ENCODE measurements around the gene HNRNPA2B1.
"Not testable (repeated sequence)": the region's sequence is repeated elsewhere in the genome, so short reads cannot be mapped to it uniquely, and the experiment has no call there.

Gene HNRNPA2B1

DNA sequence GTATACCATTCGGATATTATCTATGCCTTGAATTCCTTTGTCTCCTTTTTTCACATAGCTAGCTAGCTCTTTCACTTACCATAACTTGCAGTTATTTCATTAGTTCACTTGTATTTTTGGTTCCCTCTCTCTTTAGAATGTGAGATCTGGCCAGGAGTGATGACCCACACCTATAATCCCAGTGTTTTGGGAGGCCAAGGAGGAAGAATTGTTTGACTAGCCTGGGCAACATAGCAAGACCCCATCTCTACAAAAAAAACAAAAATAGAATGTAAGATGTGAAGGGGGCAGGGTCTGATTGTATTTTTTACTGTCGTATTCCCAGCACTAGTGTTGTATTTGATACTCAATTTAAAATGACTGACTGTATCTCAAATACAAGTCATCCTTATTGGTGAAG, 28.9 kb downstream of the HNRNPA2B1 start:
- H3K4me3 ChIP-seq (ENCODE audit: extremely low read depth, insufficient read depth, low read length, poor library complexity, severe bottlenecking): no peak overlapping the region
- 100% methylated on average over 1 of the region's 2 CpGs for WGBS, 2 experiments (ENCODE audit: insufficient coverage in 2 of 2)
- H3K36me3 ChIP-seq (ENCODE audit: control insufficient read depth, insufficient read depth, low read length): peaks cover 3% of the 10 kb centered on the region
- H3K4me1 ChIP-seq (ENCODE audit: control insufficient read depth, insufficient read depth, low read length, poor library complexity, severe bottlenecking): no peaks in the 10 kb centered on the region
- H3K9me3 ChIP-seq (ENCODE audit: control insufficient read depth, low read length): no peaks in the 10 kb centered on the region
- no peak overlapping the region for H3K27ac ChIP-seq (ENCODE audit: low read depth, low read length, severe bottlenecking)

DNA sequence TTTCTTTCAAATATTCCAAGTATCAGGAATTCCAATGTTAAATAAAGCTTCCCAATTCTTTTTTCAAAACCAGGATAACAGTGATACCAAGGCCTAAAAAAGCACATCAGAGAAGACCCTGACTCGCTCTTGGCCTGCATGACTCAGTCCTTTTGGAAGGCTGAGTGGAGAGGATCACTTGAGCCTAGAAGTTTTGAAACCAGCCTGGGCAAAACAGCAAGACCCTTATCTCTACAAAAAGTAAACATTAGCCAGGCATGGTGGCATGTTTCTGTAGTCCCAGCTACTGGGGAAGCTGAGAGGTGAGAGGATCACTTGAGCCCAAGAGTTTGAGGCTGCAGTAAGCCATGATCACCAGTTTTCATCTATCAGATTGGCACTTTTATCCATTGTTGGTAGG, 29.9 kb downstream of the HNRNPA2B1 start:
- Histone ChIP-seq H3K9me3 (ENCODE audit: control insufficient read depth, low read length) (no peaks in the 10 kb centered on the region), H3K27ac (ENCODE audit: low read depth, low read length, severe bottlenecking) (no peak overlapping the region), H3K4me3 (ENCODE audit: extremely low read depth, insufficient read depth, low read length, poor library complexity, severe bottlenecking) (no peak overlapping the region), H3K4me1 (ENCODE audit: control insufficient read depth, insufficient read depth, low read length, poor library complexity, severe bottlenecking) (no peaks in the 10 kb centered on the region), H3K36me3 (ENCODE audit: control insufficient read depth, insufficient read depth, low read length) (peaks cover 3% of the 10 kb centered on the region)
- 67% methylated on average over 1 of the region's 1 CpG; no CpG with 5 or more reads in 1 of the 2 experiments for WGBS, 2 experiments (ENCODE audit: insufficient coverage in 2 of 2)

DNA sequence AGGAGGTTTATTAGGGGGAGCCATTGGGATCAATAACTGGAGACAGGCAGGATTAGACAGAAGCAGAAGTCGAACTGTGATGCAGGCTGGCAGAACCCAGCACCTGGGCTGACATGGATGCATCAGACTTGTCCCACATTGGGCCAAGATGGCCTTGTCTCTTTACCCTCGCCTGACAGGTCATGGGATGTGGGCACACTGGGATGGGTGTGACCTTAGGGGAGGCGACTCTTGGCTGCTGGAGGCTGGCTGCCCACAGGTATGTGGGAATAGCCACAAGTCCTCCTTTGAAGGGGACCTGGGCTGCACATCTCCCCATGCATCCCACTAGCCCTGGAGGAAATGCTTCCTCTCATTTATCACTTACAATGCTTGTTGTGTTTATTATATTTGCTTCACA, 31.3 kb downstream of the HNRNPA2B1 start:
- WGBS, 2 experiments (ENCODE audit: insufficient coverage in 2 of 2): 73 to 87% methylated on average over 3 of the region's 3 CpGs

DNA sequence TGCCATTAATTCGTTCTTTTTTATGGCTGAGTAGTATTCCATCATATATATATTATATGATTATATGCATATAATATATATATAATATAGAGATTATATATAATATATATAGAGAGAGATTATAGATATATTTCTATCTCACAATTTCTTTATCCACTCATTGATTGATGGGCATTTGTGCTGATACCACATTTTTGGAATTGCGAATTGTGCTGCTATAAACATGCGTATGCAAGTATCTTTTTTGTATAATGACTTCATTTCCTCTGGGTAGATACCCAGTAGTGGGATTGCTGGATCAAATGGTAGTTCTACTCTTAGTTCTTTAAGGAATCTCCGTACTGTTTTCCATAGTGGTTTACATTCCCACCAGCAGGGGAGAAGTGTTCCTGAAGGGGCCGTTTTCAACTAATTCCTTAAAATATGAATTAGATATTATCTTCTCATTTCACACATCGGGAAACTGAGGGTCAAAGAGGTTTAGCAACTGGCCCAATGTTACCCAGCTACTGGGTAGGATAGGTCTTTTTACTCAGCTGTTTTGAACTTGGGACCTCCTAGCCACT, 32.0 kb downstream of the HNRNPA2B1 start:
- Histone ChIP-seq H3K36me3 (ENCODE audit: control insufficient read depth, insufficient read depth, low read length) (peaks cover 3% of the 10 kb centered on the region), H3K27ac (ENCODE audit: low read depth, low read length, severe bottlenecking) (no peak overlapping the region), H3K4me3 (ENCODE audit: extremely low read depth, insufficient read depth, low read length, poor library complexity, severe bottlenecking) (no peak overlapping the region), H3K4me1 (ENCODE audit: control insufficient read depth, insufficient read depth, low read length, poor library complexity, severe bottlenecking) (no peaks in the 10 kb centered on the region), H3K9me3 (ENCODE audit: control insufficient read depth, low read length) (no peaks in the 10 kb centered on the region)
- 100% methylated on average over 2 of the region's 6 CpGs; no CpG with 5 or more reads in 1 of the 2 experiments for WGBS, 2 experiments (ENCODE audit: insufficient coverage in 2 of 2)

More for the DNA sequence above, 31.3 kb downstream of the HNRNPA2B1 start:
- H3K27ac ChIP-seq (ENCODE audit: low read depth, low read length, severe bottlenecking): no peak overlapping the region
- H3K4me1 ChIP-seq (ENCODE audit: control insufficient read depth, insufficient read depth, low read length, poor library complexity, severe bottlenecking): no peaks in the 10 kb centered on the region
- peaks cover 3% of the 10 kb centered on the region for H3K36me3 ChIP-seq (ENCODE audit: control insufficient read depth, insufficient read depth, low read length)
- no peak overlapping the region for H3K4me3 ChIP-seq (ENCODE audit: extremely low read depth, insufficient read depth, low read length, poor library complexity, severe bottlenecking)
- H3K9me3 ChIP-seq (ENCODE audit: control insufficient read depth, low read length): no peaks in the 10 kb centered on the region

DNA sequence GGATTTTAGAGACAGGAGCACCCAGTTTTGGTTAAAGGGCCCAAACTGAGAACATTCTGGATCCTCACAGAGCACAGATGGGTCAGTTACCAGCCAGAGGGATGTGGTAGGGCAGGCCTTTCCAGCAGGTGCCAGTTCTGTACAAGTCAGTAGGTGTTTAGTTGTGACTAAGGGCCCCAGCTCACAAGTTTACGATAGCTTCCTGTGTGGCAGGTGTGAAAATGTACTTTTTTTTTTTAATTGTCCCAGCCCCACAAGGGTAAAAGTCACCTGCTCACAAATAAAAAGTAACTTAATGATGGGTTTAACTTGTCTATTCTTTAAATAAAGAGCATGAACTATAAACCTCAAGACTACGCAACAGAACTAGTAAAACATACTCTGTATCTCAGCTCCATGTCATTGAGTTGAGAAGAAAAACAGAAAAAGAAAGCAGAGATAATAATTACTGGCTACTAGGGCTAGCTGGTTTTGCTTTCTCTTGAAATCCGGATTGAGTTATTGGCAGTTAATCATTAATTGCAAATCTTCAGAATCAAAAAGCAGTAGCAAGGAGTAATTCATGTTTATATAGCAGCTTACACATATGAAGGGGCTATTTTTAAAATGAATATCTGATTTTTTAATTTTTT, 33.1 kb downstream of the HNRNPA2B1 start:
- Histone ChIP-seq H3K9me3 (ENCODE audit: control insufficient read depth, low read length) (no peaks in the 10 kb centered on the region), H3K4me1 (ENCODE audit: control insufficient read depth, insufficient read depth, low read length, poor library complexity, severe bottlenecking) (no peaks in the 10 kb centered on the region), H3K27ac (ENCODE audit: low read depth, low read length, severe bottlenecking) (no peak overlapping the region), H3K36me3 (ENCODE audit: control insufficient read depth, insufficient read depth, low read length) (peaks cover 3% of the 10 kb centered on the region), H3K4me3 (ENCODE audit: extremely low read depth, insufficient read depth, low read length, poor library complexity, severe bottlenecking) (no peak overlapping the region)
- 83 to 100% methylated on average over 1 of the region's 3 CpGs for WGBS, 2 experiments (ENCODE audit: insufficient coverage in 2 of 2)

DNA sequence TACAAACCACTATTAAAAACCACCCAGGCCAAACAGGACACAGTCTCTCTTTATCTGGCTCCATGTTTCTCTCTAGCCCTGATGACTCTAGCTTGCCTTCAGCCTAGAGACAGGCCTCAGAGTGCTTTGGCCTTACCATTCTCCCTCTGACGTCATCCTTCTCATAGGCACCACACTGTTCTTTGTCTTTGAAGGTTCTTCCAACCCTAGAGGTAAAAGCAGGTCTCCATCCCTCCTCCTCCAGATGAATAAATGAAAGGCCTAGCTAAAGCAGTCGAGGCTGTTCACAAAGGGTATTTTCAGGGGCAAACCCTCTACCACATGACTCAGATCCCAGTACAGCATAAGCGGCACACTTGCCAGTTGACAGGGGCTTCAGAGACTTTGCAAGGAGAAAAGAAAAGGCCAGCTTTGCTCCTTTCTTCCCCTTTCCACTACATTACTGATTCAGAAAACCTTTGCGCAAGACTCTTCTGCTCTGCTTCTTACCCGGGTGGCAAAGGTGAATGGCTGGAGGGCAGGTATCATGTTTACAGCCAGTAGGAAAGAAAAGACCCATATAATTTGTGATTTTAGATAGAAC, 33.8 kb downstream of the HNRNPA2B1 start:
- 88 to 89% methylated on average over 3 of the region's 5 CpGs for WGBS, 2 experiments (ENCODE audit: insufficient coverage in 2 of 2)
- no peak overlapping the region for H3K27ac ChIP-seq (ENCODE audit: low read depth, low read length, severe bottlenecking)

DNA sequence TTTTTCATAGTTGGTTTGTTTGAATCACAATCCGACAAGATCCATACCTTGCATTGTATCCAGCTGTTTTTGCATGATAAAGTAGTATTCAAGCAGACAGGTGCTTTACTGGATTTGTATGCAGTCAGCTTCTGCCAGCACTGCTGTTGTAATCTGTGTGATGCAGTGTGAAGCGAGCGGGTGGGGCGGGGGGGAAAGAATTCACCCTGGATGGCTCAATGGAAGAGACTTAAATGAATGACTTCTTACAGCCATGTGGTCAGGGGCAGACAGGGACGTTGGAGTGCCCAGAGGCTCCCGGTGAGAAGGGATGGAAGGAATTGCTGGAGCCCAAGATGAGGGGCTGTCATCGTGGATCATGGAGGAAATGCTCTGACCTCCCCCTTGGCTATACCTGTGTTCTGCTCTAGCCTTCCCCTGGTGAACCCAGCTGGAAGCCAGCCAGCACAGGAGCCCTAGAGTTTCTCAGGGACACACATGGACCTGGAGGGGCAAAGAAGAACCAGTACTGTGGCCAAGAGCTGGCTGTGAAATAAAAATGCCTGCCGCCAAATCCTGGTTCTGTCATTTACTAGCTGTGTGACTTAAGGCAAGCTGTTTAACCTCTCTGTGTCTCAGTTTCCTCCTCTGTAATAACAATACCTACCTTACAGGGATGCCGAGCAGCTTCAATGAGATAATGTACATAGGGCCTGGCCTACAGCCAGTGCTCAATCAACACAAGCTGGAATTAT, 34.4 kb downstream of the HNRNPA2B1 start:
- Histone ChIP-seq H3K9me3 (ENCODE audit: control insufficient read depth, low read length) (no peaks in the 10 kb centered on the region), H3K36me3 (ENCODE audit: control insufficient read depth, insufficient read depth, low read length) (no peaks in the 10 kb centered on the region), H3K4me3 (ENCODE audit: extremely low read depth, insufficient read depth, low read length, poor library complexity, severe bottlenecking) (no peak overlapping the region), H3K27ac (ENCODE audit: low read depth, low read length, severe bottlenecking) (no peak overlapping the region), H3K4me1 (ENCODE audit: control insufficient read depth, insufficient read depth, low read length, poor library complexity, severe bottlenecking) (no peaks in the 10 kb centered on the region)
- 71 to 74% methylated on average over 8 of the region's 9 CpGs for WGBS, 2 experiments (ENCODE audit: insufficient coverage in 2 of 2)

More for the DNA sequence above, 33.8 kb downstream of the HNRNPA2B1 start:
- Histone ChIP-seq H3K4me1 (ENCODE audit: control insufficient read depth, insufficient read depth, low read length, poor library complexity, severe bottlenecking) (no peaks in the 10 kb centered on the region), H3K4me3 (ENCODE audit: extremely low read depth, insufficient read depth, low read length, poor library complexity, severe bottlenecking) (no peak overlapping the region), H3K36me3 (ENCODE audit: control insufficient read depth, insufficient read depth, low read length) (peaks cover 3% of the 10 kb centered on the region), H3K9me3 (ENCODE audit: control insufficient read depth, low read length) (no peaks in the 10 kb centered on the region)

DNA sequence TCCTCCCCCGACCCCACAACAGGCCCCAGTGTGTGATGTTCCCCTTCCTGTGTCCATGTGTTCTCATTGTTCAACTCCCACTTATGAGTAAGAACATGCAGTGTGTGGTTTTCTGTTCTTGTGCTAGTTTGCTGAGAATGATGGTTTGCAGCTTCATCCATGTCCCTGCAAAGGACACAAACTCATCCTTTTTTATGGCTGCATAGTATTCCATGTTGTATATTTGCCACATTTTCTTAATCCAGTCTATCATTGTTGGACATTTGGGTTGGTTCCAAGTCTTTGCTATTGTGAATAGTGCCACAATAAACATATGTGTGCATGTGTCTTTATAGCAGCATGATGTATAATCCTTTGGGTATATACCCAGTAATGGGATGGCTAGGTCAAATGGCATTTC, 36.7 kb downstream of the HNRNPA2B1 start:
- not testable (repeated sequence) for H3K9me3 ChIP-seq (ENCODE audit: control insufficient read depth, low read length); H3K36me3 ChIP-seq (ENCODE audit: control insufficient read depth, insufficient read depth, low read length); H3K4me3 ChIP-seq (ENCODE audit: extremely low read depth, insufficient read depth, low read length, poor library complexity, severe bottlenecking); H3K27ac ChIP-seq (ENCODE audit: low read depth, low read length, severe bottlenecking)
- 60% methylated on average over 1 of the region's 1 CpG; no CpG with 5 or more reads in 1 of the 2 experiments for WGBS, 2 experiments (ENCODE audit: insufficient coverage in 2 of 2)
- H3K4me1 ChIP-seq (ENCODE audit: control insufficient read depth, insufficient read depth, low read length, poor library complexity, severe bottlenecking): peaks cover 13% of the 10 kb centered on the region

DNA sequence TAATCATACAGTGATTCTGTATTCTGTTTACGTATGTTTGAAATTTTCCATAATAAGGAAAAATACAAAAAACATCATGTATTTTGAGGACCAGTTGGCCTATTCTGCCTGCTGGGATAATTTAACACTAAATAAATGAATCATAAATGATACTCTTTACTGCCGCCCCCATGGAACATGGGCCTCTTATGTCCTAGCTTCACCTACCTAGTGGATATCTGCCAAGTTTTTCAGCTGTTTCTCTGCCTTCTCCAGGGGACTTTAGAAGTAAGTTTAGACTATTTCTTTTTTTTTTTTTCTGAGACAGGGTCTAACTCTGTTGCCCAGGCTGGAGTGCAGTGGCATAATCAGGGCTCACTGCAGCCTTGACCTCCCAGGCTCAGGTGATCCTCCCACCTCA, 38.1 kb downstream of the HNRNPA2B1 start:
- no peak overlapping the region for H3K4me3 ChIP-seq (ENCODE audit: extremely low read depth, insufficient read depth, low read length, poor library complexity, severe bottlenecking)
- no peak overlapping the region for H3K27ac ChIP-seq (ENCODE audit: low read depth, low read length, severe bottlenecking)
- no peaks in the 10 kb centered on the region for H3K9me3 ChIP-seq (ENCODE audit: control insufficient read depth, low read length)
- no peaks in the 10 kb centered on the region for H3K36me3 ChIP-seq (ENCODE audit: control insufficient read depth, insufficient read depth, low read length)
- WGBS, 2 experiments (ENCODE audit: insufficient coverage in 2 of 2): 75% methylated on average over 1 of the region's 2 CpGs; no CpG with 5 or more reads in 1 of the 2 experiments
- peaks cover 17% of the 10 kb centered on the region for H3K4me1 ChIP-seq (ENCODE audit: control insufficient read depth, insufficient read depth, low read length, poor library complexity, severe bottlenecking)

DNA sequence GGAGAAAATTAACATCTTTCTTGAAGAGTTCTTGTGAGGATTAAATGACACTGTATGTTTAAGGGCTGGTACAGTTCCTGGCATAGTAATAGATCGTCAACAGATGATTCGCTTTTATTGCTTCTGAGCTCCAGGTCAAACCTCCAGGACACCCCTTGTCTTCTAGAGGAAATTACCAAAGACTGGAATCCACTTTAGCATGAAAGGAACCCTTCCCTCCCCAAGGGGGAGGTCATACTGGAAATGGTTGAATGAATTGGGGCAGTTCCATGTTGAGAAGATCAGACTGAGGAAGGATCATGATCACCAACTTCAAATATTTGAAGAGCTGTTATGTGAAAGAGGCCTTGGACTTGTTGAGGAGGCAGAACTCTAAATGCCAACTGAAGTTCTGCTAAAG, 39.6 kb downstream of the HNRNPA2B1 start:
- WGBS, 2 experiments (ENCODE audit: insufficient coverage in 2 of 2): 94 to 100% methylated on average over 2 of the region's 2 CpGs
- Histone ChIP-seq H3K4me3 (ENCODE audit: extremely low read depth, insufficient read depth, low read length, poor library complexity, severe bottlenecking) (no peak overlapping the region), H3K36me3 (ENCODE audit: control insufficient read depth, insufficient read depth, low read length) (no peaks in the 10 kb centered on the region), H3K4me1 (ENCODE audit: control insufficient read depth, insufficient read depth, low read length, poor library complexity, severe bottlenecking) (peaks cover 30% of the 10 kb centered on the region), H3K9me3 (ENCODE audit: control insufficient read depth, low read length) (no peaks in the 10 kb centered on the region), H3K27ac (ENCODE audit: low read depth, low read length, severe bottlenecking) (no peak overlapping the region)
